ENCODE data around the gene MAN2A1.
"Not testable (repeated sequence)": the region's sequence is repeated elsewhere in the genome, so short reads cannot be mapped to it uniquely, and the experiment has no call there.

MAN2A1 gene

GRCh38 chr5:109832207-109833188, 142.8 kb downstream of the MAN2A1 start:
- not testable (repeated sequence) for DNase-seq

GRCh38 chr5:109833946-109834345, 144.2 kb downstream of the MAN2A1 start:
- no peak for DNase-seq

- DNase-seq, result no peak
Measured at GRCh38 chr5:109836280-109836679, 146.6 kb downstream of the MAN2A1 start.

GRCh38 chr5:109837231-109837861, 147.6 kb downstream of the MAN2A1 start:
- no peak for DNase-seq

- DNase-seq, result no peak
Measured at GRCh38 chr5:109838157-109838556, 148.4 kb downstream of the MAN2A1 start.

- no peak for DNase-seq
Measured at GRCh38 chr5:109844148-109844547, 154.4 kb downstream of the MAN2A1 start.

GRCh38 chr5:109844695-109845094, 155.0 kb downstream of the MAN2A1 start:
- DNase-seq, result no peak

- no peak for DNase-seq
Measured at GRCh38 chr5:109848130-109848529, 158.4 kb downstream of the MAN2A1 start.

- no peak for DNase-seq
Measured at GRCh38 chr5:109849478-109850088, 159.9 kb downstream of the MAN2A1 start.

- DNase-seq, result no peak
Measured at GRCh38 chr5:109852371-109853155, 162.8 kb downstream of the MAN2A1 start.

- no peak for DNase-seq
Measured at GRCh38 chr5:109853377-109853776, 163.7 kb downstream of the MAN2A1 start.

- DNase-seq, result no peak
Measured at GRCh38 chr5:109855056-109855455, 165.3 kb downstream of the MAN2A1 start.

- DNase-seq, result no peak
Measured at GRCh38 chr5:109857405-109858031, 167.8 kb downstream of the MAN2A1 start.

GRCh38 chr5:109859537-109859936, 169.8 kb downstream of the MAN2A1 start:
- DNase-seq, result no peak

GRCh38 chr5:109862301-109862700, 172.6 kb downstream of the MAN2A1 start:
- no peak for DNase-seq

- DNase-seq, result no peak
Measured at GRCh38 chr5:109863752-109864151, 174.0 kb downstream of the MAN2A1 start.

GRCh38 chr5:109865637-109866036, 175.9 kb downstream of the MAN2A1 start:
- DNase-seq, result no peak

- no peak for DNase-seq
Measured at GRCh38 chr5:109866051-109866450, 176.3 kb downstream of the MAN2A1 start.

GRCh38 chr5:109868737-109869136, 179.0 kb downstream of the MAN2A1 start:
- DNase-seq, result no peak

GRCh38 chr5:109873687-109874086, 184.0 kb downstream of the MAN2A1 start:
- no peak for DNase-seq

GRCh38 chr5:109874108-109874507, 184.4 kb downstream of the MAN2A1 start:
- DNase-seq, result no peak

- DNase-seq, result no peak
Measured at GRCh38 chr5:109876030-109876725, 186.5 kb downstream of the MAN2A1 start.

Data from KG1 (cell line).